ENCODE results near the gene ANKLE1.

- TF ChIP-seq TOX (CRISPR knock-in tag; IDR thresholded peaks at IDR 0.05; ENCODE audit: borderline replicate concordance) (no peak), TCF4 (CRISPR knock-in tag; IDR thresholded peaks at IDR 0.05; ENCODE audit: borderline replicate concordance) (no peak), ARNTL (CRISPR knock-in tag; IDR thresholded peaks at IDR 0.05; ENCODE audit: borderline replicate concordance, low read depth) (no peak), SNAI2 (CRISPR knock-in tag; IDR thresholded peaks at IDR 0.05) (no peak)
- TF ChIP-seq, protein P1, sequence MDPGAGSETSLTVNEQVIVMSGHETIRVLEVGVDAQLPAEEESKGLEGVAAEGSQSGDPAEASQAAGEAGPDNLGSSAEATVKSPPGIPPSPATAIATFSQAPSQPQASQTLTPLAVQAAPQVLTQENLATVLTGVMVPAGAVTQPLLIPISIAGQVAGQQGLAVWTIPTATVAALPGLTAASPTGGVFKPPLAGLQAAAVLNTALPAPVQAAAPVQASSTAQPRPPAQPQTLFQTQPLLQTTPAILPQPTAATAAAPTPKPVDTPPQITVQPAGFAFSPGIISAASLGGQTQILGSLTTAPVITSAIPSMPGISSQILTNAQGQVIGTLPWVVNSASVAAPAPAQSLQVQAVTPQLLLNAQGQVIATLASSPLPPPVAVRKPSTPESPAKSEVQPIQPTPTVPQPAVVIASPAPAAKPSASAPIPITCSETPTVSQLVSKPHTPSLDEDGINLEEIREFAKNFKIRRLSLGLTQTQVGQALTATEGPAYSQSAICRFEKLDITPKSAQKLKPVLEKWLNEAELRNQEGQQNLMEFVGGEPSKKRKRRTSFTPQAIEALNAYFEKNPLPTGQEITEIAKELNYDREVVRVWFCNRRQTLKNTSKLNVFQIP (CRISPR knock-in tag; IDR thresholded peaks at IDR 0.05; ENCODE audit: borderline replicate concordance, low read depth) = no peak
These were observed 12.6 kb downstream of the ANKLE1 start for GRCh38 chr19:17294051-17294891.
